ENCODE measurements around the gene ELMO1. TPM values are rescaled to one million over a fixed set of nuclear protein-coding genes. Genes with fewer than 3 reads are reported as not detected.
A peak's percentile ranks its signal among the peaks of the same experiment; 100 is the strongest.

Gene ELMO1
- total and polyA plus RNA-seq, 2 experiments from 2014 or later, result 6.5 to 24.9 TPM

DNA sequence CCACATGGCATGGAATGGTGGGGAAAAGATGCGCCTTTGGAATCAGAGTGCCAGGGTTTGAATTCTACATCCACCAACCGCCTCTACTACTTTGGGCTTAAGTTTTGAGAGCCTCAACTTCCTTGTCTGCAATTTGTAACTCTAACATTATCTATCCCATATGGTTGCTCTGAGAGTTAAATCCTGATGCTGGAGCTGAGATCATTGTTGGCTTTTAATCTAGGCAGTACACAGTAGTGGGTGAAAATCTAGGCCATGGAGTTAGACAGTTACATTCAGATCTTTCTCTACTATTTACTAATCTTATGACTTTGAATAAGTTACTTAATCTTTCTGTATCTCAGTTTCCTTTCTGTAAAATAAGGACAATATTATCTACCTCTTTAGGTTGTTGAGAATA is 574.6 kb downstream of the ELMO1 start:
- TF ChIP-seq ZNF114 (CRISPR knock-in tag; IDR thresholded peaks at IDR 0.05) (no peak), POLR2AphosphoS5 (IDR thresholded peaks at IDR 0.05; ENCODE audit: low read depth) (no peak), NANOG (IDR thresholded peaks at IDR 0.05; ENCODE audit: borderline replicate concordance) (no peak), REST (IDR thresholded peaks at IDR 0.05; ENCODE audit: unreplicated experiment) (no peak), CREB1 (CRISPR knock-in tag; IDR thresholded peaks at IDR 0.05; ENCODE audit: low read depth) (no peak), CTCF (conservative IDR thresholded peaks at IDR 0.05; ENCODE audit: low read depth in 2 of 2) (no peak), ETS1 (IDR thresholded peaks at IDR 0.05) (no peak), ZNF331 (CRISPR knock-in tag; IDR thresholded peaks at IDR 0.05; ENCODE audit: low read depth) (no peak), STAT1 (IDR thresholded peaks at IDR 0.05; ENCODE audit: unreplicated experiment) (no peak), EZH2phosphoT487 (IDR thresholded peaks at IDR 0.05; ENCODE audit: unreplicated experiment) (no peak)
- TF ChIP-seq, protein P1, sequence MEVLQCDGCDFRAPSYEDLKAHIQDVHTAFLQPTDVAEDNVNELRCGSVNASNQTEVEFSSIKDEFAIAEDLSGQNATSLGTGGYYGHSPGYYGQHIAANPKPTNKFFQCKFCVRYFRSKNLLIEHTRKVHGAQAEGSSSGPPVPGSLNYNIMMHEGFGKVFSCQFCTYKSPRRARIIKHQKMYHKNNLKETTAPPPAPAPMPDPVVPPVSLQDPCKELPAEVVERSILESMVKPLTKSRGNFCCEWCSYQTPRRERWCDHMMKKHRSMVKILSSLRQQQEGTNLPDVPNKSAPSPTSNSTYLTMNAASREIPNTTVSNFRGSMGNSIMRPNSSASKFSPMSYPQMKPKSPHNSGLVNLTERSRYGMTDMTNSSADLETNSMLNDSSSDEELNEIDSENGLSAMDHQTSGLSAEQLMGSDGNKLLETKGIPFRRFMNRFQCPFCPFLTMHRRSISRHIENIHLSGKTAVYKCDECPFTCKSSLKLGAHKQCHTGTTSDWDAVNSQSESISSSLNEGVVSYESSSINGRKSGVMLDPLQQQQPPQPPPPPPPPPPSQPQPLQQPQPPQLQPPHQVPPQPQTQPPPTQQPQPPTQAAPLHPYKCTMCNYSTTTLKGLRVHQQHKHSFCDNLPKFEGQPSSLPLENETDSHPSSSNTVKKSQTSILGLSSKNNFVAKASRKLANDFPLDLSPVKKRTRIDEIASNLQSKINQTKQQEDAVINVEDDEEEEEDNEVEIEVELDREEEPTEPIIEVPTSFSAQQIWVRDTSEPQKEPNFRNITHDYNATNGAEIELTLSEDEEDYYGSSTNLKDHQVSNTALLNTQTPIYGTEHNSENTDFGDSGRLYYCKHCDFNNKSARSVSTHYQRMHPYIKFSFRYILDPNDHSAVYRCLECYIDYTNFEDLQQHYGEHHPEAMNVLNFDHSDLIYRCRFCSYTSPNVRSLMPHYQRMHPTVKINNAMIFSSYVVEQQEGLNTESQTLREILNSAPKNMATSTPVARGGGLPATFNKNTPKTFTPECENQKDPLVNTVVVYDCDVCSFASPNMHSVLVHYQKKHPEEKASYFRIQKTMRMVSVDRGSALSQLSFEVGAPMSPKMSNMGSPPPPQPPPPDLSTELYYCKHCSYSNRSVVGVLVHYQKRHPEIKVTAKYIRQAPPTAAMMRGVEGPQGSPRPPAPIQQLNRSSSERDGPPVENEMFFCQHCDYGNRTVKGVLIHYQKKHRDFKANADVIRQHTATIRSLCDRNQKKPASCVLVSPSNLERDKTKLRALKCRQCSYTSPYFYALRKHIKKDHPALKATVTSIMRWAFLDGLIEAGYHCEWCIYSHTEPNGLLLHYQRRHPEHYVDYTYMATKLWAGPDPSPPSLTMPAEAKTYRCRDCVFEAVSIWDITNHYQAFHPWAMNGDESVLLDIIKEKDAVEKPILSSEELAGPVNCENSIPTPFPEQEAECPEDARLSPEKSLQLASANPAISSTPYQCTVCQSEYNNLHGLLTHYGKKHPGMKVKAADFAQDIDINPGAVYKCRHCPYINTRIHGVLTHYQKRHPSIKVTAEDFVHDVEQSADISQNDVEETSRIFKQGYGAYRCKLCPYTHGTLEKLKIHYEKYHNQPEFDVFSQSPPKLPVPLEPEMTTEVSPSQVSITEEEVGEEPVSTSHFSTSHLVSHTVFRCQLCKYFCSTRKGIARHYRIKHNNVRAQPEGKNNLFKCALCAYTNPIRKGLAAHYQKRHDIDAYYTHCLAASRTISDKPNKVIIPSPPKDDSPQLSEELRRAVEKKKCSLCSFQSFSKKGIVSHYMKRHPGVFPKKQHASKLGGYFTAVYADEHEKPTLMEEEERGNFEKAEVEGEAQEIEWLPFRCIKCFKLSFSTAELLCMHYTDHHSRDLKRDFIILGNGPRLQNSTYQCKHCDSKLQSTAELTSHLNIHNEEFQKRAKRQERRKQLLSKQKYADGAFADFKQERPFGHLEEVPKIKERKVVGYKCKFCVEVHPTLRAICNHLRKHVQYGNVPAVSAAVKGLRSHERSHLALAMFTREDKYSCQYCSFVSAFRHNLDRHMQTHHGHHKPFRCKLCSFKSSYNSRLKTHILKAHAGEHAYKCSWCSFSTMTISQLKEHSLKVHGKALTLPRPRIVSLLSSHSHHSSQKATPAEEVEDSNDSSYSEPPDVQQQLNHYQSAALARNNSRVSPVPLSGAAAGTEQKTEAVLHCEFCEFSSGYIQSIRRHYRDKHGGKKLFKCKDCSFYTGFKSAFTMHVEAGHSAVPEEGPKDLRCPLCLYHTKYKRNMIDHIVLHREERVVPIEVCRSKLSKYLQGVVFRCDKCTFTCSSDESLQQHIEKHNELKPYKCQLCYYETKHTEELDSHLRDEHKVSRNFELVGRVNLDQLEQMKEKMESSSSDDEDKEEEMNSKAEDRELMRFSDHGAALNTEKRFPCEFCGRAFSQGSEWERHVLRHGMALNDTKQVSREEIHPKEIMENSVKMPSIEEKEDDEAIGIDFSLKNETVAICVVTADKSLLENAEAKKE (CRISPR knock-in tag; IDR thresholded peaks at IDR 0.05), result no peak
- H3K4me2 ChIP-seq, result no peak overlapping the region
- no peaks in the 10 kb centered on the region for H3K79me2 ChIP-seq (replicated peaks; ENCODE audit: insufficient read depth)
- Mint-ChIP-seq H3K4me1 (peaks cover 37% of the 10 kb centered on the region), H3K4me3 (no peak overlapping the region), H3K9me3 (no peaks in the 10 kb centered on the region), H3K27ac (no peak overlapping the region), H3K36me3 (ENCODE audit: low read depth) (no peaks in the 10 kb centered on the region; the same call in 2 of the 3 replicates), H3K27me3 (ENCODE audit: insufficient read depth, low read depth, poor library complexity) (peaks cover 3% of the 10 kb centered on the region)
- 0 out of 2 replicates have a peak overlapping the region, but pooled peaks have one; percentile 43 for H2AFZ ChIP-seq
- H3K27me3 ChIP-seq (ENCODE audit: insufficient read depth), result no peaks in the 10 kb centered on the region
- ATAC-seq, result no peak
- peaks cover 14% of the 10 kb centered on the region for H3K9me2 ChIP-seq (ENCODE audit: insufficient read depth)
- no peak overlapping the region for H3K4me3 ChIP-seq
- no peaks in the 10 kb centered on the region for H3F3A ChIP-seq (replicated peaks; ENCODE audit: low read depth)
- no peak for DNase-seq (ENCODE audit: low spot score)
- peaks cover 31% of the 10 kb centered on the region for H3K4me1 ChIP-seq (ENCODE audit: insufficient read depth)
- H3K36me3 ChIP-seq (ENCODE audit: insufficient read depth), result no peaks in the 10 kb centered on the region
- no peaks in the 10 kb centered on the region for H4K20me1 ChIP-seq (replicated peaks; ENCODE audit: insufficient read depth)
- H3K27ac ChIP-seq (ENCODE audit: low read depth), result no peak overlapping the region

All from GM23338 (cell line).